Hippocampal formation (tissue), 2 donors: ENCODE results near the gene AK5.
"Not testable (repeated sequence)": the region's sequence is repeated elsewhere in the genome, so short reads cannot be mapped to it uniquely, and the experiment has no call there.

Experiments used
- DNase-seq, 2 donors: peaks; one replicate each; lab custom pipeline; 2025; lab: John Stamatoyannopoulos, UW

The AK5 gene

GRCh38 chr1:77288275-77288674 lies 6.5 kb downstream of the AK5 start:
- no peak for DNase-seq

- no peak for DNase-seq
These were observed 8.8 kb downstream of the AK5 start for GRCh38 chr1:77290576-77290975.

- DNase-seq: no peak
These were observed 10.7 kb downstream of the AK5 start for GRCh38 chr1:77292551-77292950.

GRCh38 chr1:77300566-77300965 lies 18.7 kb downstream of the AK5 start:
- DNase-seq: no peak

GRCh38 chr1:77303387-77303786 lies 21.6 kb downstream of the AK5 start:
- no peak for DNase-seq

GRCh38 chr1:77308889-77309621 lies 27.2 kb downstream of the AK5 start:
- DNase-seq: no peak

GRCh38 chr1:77310924-77311323 lies 29.1 kb downstream of the AK5 start:
- DNase-seq: no peak

- not testable (repeated sequence) for DNase-seq
These were observed 30.5 kb downstream of the AK5 start for GRCh38 chr1:77312364-77312763.

GRCh38 chr1:77313491-77313890 lies 31.7 kb downstream of the AK5 start:
- DNase-seq: no peak

- no peak for DNase-seq
These were observed 34.2 kb downstream of the AK5 start for GRCh38 chr1:77316006-77316405.

GRCh38 chr1:77316966-77317365 lies 35.1 kb downstream of the AK5 start:
- no peak for DNase-seq

GRCh38 chr1:77319036-77319705 lies 37.4 kb downstream of the AK5 start:
- DNase-seq: no peak

- no peak for DNase-seq
These were observed 40.5 kb downstream of the AK5 start for GRCh38 chr1:77322061-77322900.

GRCh38 chr1:77333501-77333900 lies 51.7 kb downstream of the AK5 start:
- no peak for DNase-seq

- DNase-seq: no peak
These were observed 54.9 kb downstream of the AK5 start for GRCh38 chr1:77336729-77337128.

GRCh38 chr1:77339326-77339725 lies 57.5 kb downstream of the AK5 start:
- DNase-seq: no peak

GRCh38 chr1:77341195-77341594 lies 59.4 kb downstream of the AK5 start:
- no peak for DNase-seq

- DNase-seq: no peak
These were observed 60.9 kb downstream of the AK5 start for GRCh38 chr1:77342745-77343144.

- no peak for DNase-seq
These were observed 65.8 kb downstream of the AK5 start for GRCh38 chr1:77347646-77348045.

- no peak for DNase-seq
These were observed 66.7 kb downstream of the AK5 start for GRCh38 chr1:77348549-77348948.

- no peak for DNase-seq
These were observed 67.5 kb downstream of the AK5 start for GRCh38 chr1:77349275-77349674.

- no peak for DNase-seq
These were observed 68.4 kb downstream of the AK5 start for GRCh38 chr1:77350012-77350770.
